GM12872 (cell line): Measurements from ENCODE around the gene ARSB.

Experiments used
- CTCF ChIP-seq: IDR thresholded peaks from 3 replicates; pipeline ENCODE4 v1.5.1; 2011; ENCODE audit warnings: low read depth, mild to moderate bottlenecking, low read length, moderate library complexity; ENCODE audit not compliant: insufficient read depth

ARSB gene

DNA sequence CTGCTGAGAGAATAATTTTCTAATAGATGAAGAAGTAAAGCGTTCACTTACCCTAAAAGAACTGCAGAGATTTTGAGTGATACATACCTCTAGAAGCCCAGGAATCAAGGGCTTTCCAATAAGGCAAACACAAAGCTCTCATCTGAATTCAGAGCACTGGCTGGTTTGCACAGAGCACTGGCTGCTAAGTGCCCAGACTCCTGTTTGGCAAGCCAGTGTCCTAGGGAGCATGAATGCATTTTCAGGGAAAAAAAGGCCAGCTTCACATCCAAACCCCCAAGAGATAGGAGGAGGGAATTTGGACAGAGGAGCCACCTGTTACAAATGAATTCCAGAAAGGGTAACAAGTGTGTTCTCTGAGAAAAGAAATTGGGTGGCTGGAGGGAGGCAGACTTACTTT lies 65.3 kb downstream of the ARSB start:
- TF ChIP-seq CTCF = no peak

DNA sequence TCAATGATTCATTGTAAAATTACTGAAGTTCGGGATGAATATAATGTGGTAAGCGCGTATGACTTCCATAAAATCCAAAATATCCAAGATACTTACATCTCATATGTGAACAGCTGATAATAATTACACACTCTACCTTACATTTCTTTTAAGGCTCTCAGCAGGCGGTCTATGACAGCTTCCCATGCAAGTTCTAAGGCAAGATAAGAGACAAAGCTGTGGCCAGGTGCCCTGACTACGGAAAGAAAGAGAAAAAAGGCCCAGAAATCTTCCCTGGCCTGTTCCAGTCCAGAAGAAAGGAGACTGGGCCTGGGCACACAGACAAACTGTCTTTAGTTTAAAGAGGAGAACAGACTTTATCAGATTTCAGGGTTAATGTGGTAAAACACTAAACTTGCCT lies 69.1 kb downstream of the ARSB start:
- TF ChIP-seq CTCF = no peak

DNA sequence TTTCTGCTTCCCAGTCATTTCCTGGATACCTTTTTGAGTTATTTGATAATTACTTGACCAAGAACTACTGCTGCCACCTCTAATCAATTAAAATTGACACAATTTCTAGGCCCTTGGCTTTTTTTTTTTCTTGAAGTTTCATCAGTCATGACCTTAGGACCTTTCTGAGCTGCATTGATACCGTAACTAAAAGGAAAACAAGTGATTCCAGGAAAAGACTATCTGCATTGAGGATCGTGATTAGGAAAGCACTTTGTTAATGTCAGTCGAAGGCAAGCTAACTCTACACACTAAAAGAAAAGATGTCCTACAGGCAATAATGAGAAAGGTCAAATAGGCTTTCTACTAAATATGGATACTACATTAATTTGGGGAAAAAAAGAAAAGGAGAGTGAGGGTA lies 69.9 kb downstream of the ARSB start:
- no peak for TF ChIP-seq CTCF

GRCh38 chr5:78912811-78913210 lies 72.3 kb downstream of the ARSB start:
- TF ChIP-seq CTCF = no peak

DNA sequence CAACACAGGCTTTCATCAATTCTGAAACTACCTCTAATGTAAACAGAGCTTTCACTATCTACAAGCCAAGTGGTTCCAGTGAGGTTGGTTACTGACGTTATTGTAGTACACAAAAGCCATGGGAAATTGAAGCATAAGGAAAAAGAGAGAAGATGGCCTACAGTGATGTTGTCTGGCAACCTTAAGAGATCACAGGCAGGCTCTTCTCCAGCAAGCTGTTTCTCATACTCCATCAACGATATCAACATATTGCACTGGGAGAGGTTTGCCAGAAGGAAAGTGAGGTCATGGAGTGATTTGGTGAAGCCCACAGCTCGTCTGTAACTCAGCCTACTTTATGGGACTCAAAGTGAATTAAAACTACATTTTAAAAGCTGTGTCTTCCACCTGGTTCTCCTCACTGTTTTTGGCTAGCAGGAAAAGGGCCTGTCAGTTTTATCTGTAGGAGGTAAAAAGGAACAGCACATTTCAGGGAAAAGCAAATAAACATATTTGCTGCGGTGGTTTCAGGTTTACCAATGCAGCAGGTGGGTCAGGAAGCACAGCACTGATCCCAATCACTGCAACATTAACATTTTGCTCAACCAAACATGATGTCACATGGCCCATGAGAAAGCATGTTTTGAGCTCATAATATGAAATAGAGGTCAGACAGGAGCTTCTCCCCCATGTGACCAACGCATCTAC lies 72.9 kb downstream of the ARSB start:
- TF ChIP-seq CTCF = no peak

DNA sequence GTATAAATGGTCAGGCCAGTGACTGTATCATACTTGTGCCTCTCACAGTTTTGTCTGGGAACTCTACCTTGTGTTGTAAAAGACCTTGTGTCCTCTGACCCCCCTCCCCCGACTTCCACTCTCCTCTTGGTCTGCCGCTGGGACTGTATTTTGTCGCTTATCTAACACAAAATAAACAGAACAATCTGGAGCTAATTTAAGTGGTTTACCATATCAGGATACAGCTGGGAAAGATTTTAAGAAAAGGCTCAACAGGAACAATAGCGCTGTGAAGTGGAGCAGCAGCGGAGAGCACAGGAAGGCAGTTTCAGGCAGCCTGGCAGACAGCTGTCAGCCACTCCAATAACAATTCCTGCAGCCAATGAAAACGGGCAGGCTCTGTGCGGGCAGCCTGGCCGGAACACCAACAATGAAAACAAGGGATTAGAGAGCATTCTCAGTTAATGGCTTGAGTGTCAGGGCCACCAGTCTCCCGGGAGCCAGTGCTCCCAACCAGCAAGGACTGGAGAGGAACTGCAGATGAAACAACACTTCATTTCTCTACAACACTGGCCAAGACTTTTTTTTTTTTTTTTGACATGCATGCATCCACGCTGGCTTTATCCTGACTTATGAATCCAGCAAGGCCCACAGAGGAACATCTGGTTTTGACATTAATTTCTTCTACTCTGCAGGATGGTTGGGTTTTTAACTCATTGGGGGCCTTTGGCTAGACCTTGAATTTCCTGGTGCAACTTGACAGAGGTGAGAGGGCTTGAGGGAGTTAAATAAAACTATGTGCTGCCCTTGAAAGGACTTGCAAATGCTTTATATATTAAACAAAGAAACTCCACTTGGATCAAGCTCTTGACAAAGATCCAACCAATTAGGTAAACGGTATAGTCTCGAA lies 76.7 kb downstream of the ARSB start:
- no peak for TF ChIP-seq CTCF

DNA sequence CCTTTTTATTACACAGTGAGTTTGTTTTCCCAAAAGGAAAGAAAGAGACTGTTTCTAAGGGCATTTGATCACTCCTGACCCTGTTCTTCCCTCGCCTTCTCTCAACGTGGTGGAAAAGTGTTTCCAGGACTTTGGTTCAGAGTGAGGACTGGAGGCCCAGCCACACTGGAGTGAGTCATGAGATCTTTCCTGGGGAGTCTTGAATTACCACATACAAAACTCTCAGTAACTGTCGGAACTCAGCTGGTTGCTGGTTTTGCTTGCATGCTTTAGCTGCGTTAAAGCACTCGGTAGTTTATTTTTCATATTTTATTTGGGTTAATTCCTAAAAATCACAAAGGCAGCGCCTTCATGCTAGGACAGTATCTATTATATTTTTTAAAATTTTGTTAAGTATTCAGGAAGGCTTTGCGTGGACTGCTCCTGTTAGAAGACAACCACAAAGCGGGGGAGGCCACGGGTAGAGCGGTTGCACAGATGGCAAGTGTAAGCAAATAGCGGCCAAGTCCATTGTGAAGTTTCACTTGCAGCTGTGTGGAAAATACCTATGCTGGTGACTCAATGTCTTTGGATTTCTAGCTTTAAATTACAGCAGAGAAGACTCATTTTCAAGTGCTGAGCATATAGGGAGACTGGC lies 77.7 kb downstream of the ARSB start:
- TF ChIP-seq CTCF = no peak
